ENCODE measurements around the gene YPEL1.

The YPEL1 gene

GRCh38 chr22:21735200-21736083 is at the start of gene YPEL1:
Gene YPEL1 (minus strand): TSS chr22:21735794. CDS start chr22:21710744, 25,050 bp downstream.
- peak; percentile 82 to 94 (median 89) for DNase-seq (ENCODE audit: low read depth in 3 of 3)

- DNase-seq (ENCODE audit: low read depth in 3 of 3): no peak
Observed at GRCh38 chr22:21780259-21780658, 44.7 kb upstream of the YPEL1 start.

- DNase-seq (ENCODE audit: low read depth in 3 of 3): no peak
Observed at GRCh38 chr22:21779444-21779843, 43.9 kb upstream of the YPEL1 start.

GRCh38 chr22:21778705-21779363 is 43.2 kb upstream of the YPEL1 start:
- DNase-seq (ENCODE audit: low read depth in 3 of 3): no peak

- no peak for DNase-seq (ENCODE audit: low read depth in 3 of 3)
Observed at GRCh38 chr22:21771631-21771976, 36.0 kb upstream of the YPEL1 start.

- no peak for DNase-seq (ENCODE audit: low read depth in 3 of 3)
Observed at GRCh38 chr22:21768435-21768834, 32.8 kb upstream of the YPEL1 start.

- peak; percentile 39 to 54 (median 47) for DNase-seq (ENCODE audit: low read depth in 3 of 3)
Observed at GRCh38 chr22:21766691-21767462, 31.3 kb upstream of the YPEL1 start.

GRCh38 chr22:21765909-21766529 is 30.4 kb upstream of the YPEL1 start:
- no peak for DNase-seq (ENCODE audit: low read depth in 3 of 3)

- DNase-seq (ENCODE audit: low read depth in 3 of 3): no peak
Observed at GRCh38 chr22:21764038-21764804, 28.6 kb upstream of the YPEL1 start.

- DNase-seq (ENCODE audit: low read depth in 3 of 3): peak; percentile 27 to 48 (median 32)
Observed at GRCh38 chr22:21762712-21763581, 27.4 kb upstream of the YPEL1 start.

- no peak for DNase-seq (ENCODE audit: low read depth in 3 of 3)
Observed at GRCh38 chr22:21761994-21762680, 26.5 kb upstream of the YPEL1 start.

- DNase-seq (ENCODE audit: low read depth in 3 of 3): no peak
Observed at GRCh38 chr22:21761086-21761485, 25.5 kb upstream of the YPEL1 start.

- no peak for DNase-seq (ENCODE audit: low read depth in 3 of 3)
Observed at GRCh38 chr22:21760640-21761039, 25.0 kb upstream of the YPEL1 start.

GRCh38 chr22:21759646-21760376 is 24.2 kb upstream of the YPEL1 start:
- DNase-seq (ENCODE audit: low read depth in 3 of 3): no peak

GRCh38 chr22:21759093-21759492 is 23.5 kb upstream of the YPEL1 start:
- DNase-seq (ENCODE audit: low read depth in 3 of 3): no peak

GRCh38 chr22:21758091-21758864 is 22.7 kb upstream of the YPEL1 start:
- DNase-seq (ENCODE audit: low read depth in 3 of 3): no peak

GRCh38 chr22:21755851-21756284 is 20.3 kb upstream of the YPEL1 start:
- no peak for DNase-seq (ENCODE audit: low read depth in 3 of 3)

- no peak for DNase-seq (ENCODE audit: low read depth in 3 of 3)
Observed at GRCh38 chr22:21754523-21754922, 18.9 kb upstream of the YPEL1 start.

All from stimulated activated CD4-positive, alpha-beta T cell treated with anti-CD3 and anti-CD28 coated beads, TNF-alpha, amount 100 ng/mL, for 48 hours (primary cell).